ENCODE measurements around the gene UNC5B. TPM values are rescaled to one million over a fixed set of nuclear protein-coding genes. Genes with fewer than 3 reads are reported as not detected.

The UNC5B gene
- total RNA-seq, 4 donors from 2014 or later = 5.3 to 26.6 (median 17.7) TPM

DNA sequence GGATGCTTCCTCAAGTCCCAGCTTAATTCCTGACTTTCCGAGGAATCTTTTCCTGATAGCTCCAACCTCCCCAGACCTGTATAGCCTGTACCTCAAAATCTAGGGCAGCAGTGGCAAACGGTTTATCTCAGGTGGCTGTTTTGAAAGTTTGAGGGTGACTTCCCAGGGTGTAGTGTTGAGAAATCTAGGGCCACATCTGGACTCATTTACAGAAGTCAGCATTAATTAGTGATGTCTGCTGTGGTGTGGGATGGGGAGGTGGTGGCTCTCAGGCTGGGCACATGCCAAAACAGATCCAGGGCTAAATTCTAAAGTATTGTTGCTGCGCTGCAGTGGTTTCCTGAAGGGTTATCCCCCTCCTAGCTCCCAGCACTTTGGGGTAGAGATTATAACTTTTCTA, 38.0 kb downstream of the UNC5B start:
- TF ChIP-seq, protein P1, sequence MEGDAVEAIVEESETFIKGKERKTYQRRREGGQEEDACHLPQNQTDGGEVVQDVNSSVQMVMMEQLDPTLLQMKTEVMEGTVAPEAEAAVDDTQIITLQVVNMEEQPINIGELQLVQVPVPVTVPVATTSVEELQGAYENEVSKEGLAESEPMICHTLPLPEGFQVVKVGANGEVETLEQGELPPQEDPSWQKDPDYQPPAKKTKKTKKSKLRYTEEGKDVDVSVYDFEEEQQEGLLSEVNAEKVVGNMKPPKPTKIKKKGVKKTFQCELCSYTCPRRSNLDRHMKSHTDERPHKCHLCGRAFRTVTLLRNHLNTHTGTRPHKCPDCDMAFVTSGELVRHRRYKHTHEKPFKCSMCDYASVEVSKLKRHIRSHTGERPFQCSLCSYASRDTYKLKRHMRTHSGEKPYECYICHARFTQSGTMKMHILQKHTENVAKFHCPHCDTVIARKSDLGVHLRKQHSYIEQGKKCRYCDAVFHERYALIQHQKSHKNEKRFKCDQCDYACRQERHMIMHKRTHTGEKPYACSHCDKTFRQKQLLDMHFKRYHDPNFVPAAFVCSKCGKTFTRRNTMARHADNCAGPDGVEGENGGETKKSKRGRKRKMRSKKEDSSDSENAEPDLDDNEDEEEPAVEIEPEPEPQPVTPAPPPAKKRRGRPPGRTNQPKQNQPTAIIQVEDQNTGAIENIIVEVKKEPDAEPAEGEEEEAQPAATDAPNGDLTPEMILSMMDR (IDR thresholded peaks at IDR 0.05) = no peak
- no peak for TF ChIP-seq POLR2A (IDR thresholded peaks at IDR 0.05)
- H3K4me1 ChIP-seq = peaks cover 0 to 3% of the 10 kb centered on the region in 2 donors
- no peak overlapping the region for H3K4me3 ChIP-seq
- no peak for DNase-seq
- H3K9me3 ChIP-seq = no peaks in the 10 kb centered on the region
- H3K27ac ChIP-seq = no peak overlapping the region
- no peaks in the 10 kb centered on the region for H3K27me3 ChIP-seq
- intact Hi-C loops (cut with DNase I; ENCODE audit: low total_unique reads) = no loop called here
- no peaks in the 10 kb centered on the region for H3K36me3 ChIP-seq

DNA sequence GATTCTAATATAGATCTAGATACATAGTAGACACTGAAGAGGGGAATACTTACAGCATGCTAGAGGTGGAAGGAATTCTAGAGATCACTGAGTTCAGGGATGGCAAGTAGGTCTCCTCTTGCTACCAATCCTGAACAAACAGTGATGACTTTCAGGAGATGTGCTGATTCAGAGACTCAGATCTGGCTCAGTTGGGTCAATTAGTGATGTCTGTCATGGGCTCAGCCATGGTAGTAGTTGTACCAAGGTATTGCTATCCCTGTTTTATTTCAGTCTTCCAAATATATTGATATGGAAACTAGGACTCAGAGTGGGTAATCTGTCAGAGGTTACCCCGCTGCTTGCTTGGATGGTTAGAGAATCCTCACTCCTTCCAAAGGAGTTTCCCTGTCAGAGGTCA, 38.5 kb downstream of the UNC5B start:
- intact Hi-C loops (cut with DNase I; ENCODE audit: low total_unique reads) = no loop called here
- Histone ChIP-seq H3K27ac (no peak overlapping the region), H3K36me3 (no peaks in the 10 kb centered on the region), H3K9me3 (no peaks in the 10 kb centered on the region), H3K27me3 (no peaks in the 10 kb centered on the region), H3K4me3 (no peak overlapping the region), H3K4me1 (no peaks in the 10 kb centered on the region)
- TF ChIP-seq, protein P1 (IDR thresholded peaks at IDR 0.05) = no peak
- no peak for TF ChIP-seq POLR2A (IDR thresholded peaks at IDR 0.05)
- DNase-seq = no peak

DNA sequence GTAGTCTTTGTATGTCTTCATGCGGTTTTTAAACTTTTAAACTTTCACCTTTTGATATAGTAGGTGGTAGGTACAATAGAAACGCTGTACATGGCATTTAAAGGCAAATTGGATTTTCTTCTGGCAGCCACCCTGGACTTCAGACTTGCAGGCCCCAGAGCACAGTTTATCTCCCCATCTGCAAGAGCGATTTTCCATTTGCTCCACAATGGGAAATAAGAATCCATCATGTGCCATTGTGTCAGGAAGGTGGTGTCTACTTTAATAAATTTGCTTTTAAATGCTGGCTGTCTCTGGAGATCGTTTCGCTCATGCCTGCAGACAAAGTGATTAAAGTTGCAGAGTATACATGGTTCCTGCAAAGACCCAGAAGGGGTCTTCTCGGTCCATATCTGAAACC, 38.9 kb downstream of the UNC5B start:
- intact Hi-C loops (cut with DNase I; ENCODE audit: low total_unique reads) = no loop called here
- Histone ChIP-seq H3K4me3 (no peak overlapping the region), H3K4me1 (no peaks in the 10 kb centered on the region), H3K27ac (no peak overlapping the region), H3K27me3 (no peaks in the 10 kb centered on the region), H3K9me3 (no peaks in the 10 kb centered on the region), H3K36me3 (no peaks in the 10 kb centered on the region)
- no peak for DNase-seq
- TF ChIP-seq, protein P1 (IDR thresholded peaks at IDR 0.05) = no peak
- no peak for TF ChIP-seq POLR2A (IDR thresholded peaks at IDR 0.05)

DNA sequence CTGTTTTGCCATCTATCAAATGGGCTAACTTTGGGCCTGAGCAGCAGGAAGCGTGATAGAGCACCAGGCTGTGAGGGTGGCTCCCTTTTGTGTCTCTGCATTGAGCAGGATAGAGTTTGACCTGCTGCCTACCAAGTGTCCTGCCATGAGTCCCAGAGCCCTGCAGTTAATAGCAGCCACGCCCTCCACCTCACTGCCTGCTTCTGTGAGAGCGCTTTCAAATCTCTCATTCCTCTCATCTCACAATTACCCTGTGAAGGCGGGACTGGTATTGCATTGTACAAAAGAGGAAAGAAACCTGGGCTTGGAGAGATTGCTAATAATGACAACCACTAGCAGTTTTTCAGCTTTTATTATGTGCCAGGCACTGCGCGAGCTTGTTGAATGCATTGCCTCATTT, 39.9 kb downstream of the UNC5B start:
- intact Hi-C loops (cut with DNase I; ENCODE audit: low total_unique reads) = no loop called here
- Histone ChIP-seq H3K4me3 (no peak overlapping the region), H3K9me3 (no peaks in the 10 kb centered on the region), H3K4me1 (no peaks in the 10 kb centered on the region), H3K36me3 (no peaks in the 10 kb centered on the region), H3K27me3 (no peaks in the 10 kb centered on the region), H3K27ac (no peak overlapping the region)
- DNase-seq = no peak
- no peak for TF ChIP-seq POLR2A (IDR thresholded peaks at IDR 0.05)
- TF ChIP-seq, protein P1 (IDR thresholded peaks at IDR 0.05) = no peak

DNA sequence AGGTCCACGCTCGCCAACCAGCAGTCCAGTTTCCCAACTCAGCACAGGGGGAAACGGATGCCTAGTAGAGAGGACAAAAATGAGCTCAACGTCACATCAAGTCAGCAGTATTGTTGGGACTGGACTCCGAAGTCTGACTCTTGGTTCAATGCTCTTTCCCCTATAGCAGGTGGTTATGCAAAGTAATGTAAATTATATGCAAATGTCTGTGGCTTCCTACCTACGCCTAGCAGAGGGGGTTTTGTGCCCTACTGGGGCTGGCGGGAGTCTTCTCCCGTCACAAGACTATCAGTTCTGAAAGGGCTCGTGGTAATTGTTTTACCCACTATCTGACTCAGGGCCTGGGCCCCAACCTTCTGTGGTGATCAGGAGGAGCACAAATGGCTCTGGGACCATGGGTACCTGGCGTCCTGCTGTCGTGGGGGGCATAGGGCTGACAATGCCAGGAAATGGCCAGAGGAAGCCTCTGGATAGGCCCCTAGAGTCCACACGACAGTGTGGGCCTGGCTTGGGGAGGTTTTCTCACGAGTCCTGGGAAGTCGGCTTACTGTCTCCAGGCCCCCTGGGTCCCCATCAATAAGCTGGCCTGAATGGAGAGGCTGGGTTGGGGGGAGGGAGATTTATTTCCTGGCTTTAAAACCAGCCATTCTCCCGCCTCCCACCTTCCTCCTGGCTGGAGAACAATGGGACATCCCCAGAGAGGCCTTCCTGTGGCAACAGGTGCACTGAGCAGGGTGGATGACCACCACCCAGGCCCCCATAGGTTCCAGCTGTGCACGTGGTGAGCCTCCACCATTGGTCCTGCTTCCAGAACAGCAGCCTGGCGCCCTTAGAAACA, 41.8 kb downstream of the UNC5B start:
- no peaks in the 10 kb centered on the region for H3K36me3 ChIP-seq
- H3K9me3 ChIP-seq = no peaks in the 10 kb centered on the region
- intact Hi-C loops (cut with DNase I; ENCODE audit: low total_unique reads) = no loop called here
- no peak overlapping the region for H3K27ac ChIP-seq
- no peak overlapping the region for H3K4me3 ChIP-seq
- no peaks in the 10 kb centered on the region for H3K27me3 ChIP-seq
- no peak for TF ChIP-seq POLR2A (IDR thresholded peaks at IDR 0.05)
- TF ChIP-seq, protein P1 (IDR thresholded peaks at IDR 0.05) = no peak
- no peak for DNase-seq
- H3K4me1 ChIP-seq = no peaks in the 10 kb centered on the region
